ENCODE results near the gene TEAD1.

The TEAD1 gene

DNA sequence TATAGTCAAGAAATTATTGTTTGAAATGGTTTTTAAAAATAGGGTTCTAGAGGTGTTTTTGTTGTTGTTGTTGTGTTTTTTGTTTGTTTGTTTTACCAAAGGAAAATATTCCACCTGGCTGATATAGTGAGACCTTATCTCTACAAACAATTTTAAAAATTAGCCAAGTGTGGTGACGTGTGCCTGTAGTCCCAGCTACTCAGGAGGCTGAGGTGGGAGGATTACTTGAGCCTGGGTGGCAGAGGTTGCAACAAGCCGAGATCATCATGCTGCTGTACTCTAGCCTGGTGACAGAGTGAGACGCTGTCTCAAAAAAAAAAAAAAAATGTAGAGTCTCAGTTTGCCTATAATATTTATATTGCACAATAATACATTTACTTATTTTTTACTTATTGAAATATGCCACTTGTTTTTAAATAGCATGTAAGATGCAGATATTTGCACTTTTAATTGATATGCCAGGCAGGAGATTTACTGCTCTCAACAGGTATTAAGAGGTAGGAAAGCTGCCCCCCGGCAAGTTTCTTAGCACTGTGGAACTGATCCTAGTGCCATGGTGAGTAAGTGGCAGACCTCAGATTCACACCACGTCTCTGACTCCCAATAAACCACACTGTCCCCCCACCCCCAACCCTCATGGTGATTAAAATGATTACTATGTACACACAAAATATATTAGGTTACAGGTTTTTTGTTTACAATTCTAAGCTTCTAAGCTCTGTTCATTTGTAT lies 157.4 kb downstream of the TEAD1 start:
- no peak for DNase-seq (ENCODE audit: low read depth in 4 of 4, low spot score in 1 of 4)

DNA sequence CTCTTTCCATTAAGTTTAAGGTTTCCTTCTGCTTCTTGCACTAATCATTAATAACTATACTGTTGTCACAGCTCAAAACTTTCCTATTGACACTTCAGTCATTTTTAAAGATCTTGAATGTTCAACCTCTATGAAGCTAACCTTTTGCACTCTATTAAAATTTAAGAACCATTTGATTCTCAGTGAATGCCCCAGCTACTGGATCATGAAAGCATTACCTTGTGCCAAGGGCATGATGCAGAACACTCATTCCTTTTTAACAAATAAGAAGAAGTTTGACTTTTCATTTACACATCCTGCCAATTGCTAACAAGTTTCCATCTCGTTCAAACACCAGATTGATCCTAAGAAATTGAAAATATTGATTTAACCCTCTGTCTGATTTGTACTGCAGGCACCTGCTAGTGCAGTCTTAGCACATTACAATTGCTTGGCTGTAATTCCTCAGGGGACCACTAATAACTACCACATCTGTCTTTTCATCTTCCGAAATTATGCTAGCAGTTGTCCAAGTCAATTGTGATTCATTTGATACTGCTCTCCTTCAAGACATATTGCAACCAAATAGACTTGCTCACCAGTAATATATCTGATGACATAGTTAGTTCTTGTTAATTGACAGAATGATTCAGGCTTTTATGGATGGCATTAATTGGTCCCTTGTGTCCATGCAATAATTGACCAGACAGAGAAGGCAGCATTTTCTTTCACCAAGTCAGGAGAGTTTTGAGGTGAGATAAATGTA lies 158.4 kb downstream of the TEAD1 start:
- DNase-seq (ENCODE audit: low read depth in 4 of 4, low spot score in 1 of 4): no peak

DNA sequence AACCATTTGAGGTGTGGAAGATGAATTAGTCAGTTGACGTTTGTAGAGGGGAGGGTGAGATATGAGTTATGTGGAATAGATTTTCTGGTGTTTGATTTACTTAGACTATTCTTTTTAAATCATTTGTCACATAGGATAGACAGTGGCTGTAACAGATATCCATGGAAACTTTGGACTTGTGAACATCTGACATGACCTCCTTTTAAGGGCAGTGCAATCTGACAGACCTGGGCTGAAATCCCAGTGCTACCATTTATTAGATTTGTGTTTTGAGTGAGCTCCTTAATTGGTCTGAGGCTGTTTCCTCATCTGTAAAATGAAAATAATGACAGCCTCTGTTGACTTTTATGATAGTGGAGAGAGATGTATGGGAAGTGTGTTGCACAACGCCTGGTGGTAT lies 159.9 kb downstream of the TEAD1 start:
- DNase-seq (ENCODE audit: low read depth in 4 of 4, low spot score in 1 of 4): no peak

DNA sequence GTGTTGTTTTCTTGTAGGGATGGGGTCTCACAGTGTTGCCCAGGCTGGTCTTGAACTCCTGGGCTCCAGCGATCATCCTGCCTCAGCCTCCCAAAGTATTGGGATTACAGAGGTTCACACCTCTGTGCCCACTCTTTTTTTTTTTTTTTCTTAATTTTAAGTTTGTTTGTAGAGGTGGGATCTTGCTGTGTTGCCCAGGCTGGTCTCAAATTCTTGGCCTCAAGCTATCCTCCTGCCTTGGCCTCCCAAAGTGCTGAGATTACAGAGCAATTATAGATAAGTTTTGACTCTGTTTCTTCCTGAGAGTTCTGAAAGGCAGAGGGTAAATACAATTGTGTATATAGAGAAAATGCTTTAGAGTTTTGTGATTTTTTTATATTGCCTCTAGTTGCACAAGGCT lies 160.4 kb downstream of the TEAD1 start:
- DNase-seq (ENCODE audit: low read depth in 4 of 4, low spot score in 1 of 4): no peak

DNA sequence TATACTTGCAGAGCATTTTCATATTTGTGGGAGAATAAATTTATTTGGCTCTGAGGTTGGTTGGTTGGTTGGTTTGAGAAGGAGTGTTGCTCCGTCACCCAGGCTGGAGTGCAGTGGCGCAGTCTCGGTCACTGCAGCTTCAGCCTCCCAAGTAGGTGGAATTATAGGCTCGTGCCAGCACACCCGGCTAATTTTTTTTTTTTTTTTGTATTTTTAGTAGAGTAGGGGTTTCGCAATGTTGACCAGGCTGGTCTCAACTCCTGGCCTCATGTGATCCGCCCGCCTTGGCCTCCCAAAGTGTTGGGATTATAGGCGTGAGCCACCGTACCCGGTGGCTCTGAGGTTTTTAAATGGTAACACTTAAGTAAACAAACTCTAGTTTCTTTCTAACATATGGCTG lies 161.1 kb downstream of the TEAD1 start:
- DNase-seq (ENCODE audit: low read depth in 4 of 4, low spot score in 1 of 4): no peak

DNA sequence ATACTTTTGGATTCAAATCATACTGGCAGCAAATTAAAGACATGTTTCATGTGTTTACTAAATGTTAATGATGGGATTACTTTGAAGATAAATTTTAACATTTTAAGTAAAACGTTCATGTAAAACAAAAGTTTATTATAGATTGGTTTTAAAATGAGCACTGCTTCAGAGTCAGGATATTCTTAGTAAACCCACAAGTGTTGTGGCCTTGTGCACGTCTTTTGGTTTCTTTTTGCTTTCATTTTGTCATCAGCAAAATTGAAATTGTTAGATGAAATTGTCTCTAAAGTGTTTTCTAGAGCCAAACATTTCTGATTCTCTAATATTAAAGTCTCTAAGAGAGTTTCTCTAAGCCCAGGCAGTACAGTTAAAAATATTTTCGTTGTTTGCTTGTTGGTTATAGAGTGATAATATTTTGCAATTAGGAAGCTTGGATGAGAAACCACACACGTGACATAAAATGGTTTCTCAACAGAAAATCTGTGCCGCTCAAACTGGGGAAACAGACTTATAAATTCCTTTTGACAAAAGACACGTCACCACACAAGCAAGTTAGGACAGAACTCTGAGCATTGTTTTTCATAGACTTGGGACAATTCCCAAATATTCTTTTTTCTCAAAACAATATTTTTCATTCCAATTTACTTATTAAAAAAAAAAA lies 164.4 kb downstream of the TEAD1 start:
- no peak for DNase-seq (ENCODE audit: low read depth in 4 of 4, low spot score in 1 of 4)

DNA sequence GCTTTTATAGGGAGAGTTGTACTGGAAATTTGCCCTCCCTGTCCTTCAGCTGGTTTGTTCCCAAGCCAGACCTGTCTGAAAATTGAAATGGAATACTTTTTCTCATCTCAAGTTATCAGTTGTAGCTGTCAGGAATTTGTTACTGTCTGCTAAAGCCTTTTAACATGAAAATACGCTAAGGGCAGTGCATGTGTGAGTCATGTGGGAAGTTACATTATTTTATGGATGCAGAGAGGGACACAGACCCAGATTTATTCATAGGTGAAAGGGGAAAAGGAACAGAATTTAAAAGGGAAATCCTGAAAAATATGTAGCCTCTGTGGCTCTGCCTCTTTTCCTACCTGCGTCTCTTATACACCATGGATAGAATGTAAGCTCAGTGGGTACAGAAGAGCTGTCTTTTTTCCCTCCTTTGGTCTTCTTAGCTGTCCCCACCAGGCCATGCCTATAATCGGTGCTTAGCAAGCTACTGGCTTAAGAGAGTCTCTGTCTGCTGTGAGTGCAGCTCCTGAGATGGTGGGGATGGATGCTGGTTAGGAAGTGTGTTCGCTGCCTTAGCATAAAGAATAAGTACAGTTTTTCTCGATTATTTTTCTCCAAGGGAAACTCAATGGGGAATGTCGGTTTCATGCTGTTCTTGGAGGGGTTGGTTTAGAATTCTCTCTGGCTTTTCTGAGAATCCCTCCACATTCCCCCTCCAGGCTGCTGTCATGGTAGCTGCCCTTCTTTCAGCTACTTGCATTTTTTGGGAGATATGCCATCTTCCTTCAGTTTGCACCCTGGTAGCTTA lies 166.8 kb downstream of the TEAD1 start:
- DNase-seq (ENCODE audit: low read depth in 4 of 4, low spot score in 1 of 4): no peak

DNA sequence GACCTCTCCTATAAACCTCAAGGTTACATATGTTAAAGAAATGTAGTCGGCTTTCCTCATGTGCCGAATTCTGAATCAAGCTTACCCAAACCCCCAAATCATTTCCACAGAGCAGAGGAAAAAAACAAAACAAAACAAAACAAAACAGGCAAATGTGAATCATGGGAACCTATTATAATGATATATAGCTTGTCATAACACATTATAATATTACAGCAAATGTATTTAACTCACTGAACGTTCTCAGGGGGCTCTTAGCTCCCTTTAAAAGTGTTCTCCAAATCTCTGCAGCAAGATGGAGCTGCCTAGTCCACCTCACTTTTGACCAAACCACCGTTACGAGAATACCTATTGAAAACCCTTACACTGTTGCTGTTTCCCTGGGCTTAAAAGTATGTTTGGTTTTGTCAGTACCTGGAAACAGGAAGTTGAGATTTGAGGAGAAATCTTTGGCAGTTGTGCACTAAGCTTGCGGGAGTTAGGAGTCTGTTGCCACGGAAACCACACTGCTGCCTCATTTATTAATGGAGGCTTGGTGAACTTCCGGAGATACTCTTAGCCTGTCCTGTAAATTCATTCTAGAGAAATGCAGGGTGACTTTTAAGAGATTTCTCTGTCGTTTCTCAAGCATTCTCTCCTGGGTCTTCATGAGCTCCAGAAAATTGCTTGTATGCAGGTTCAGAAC lies 167.9 kb downstream of the TEAD1 start:
- DNase-seq (ENCODE audit: low read depth in 4 of 4, low spot score in 1 of 4): no peak

DNA sequence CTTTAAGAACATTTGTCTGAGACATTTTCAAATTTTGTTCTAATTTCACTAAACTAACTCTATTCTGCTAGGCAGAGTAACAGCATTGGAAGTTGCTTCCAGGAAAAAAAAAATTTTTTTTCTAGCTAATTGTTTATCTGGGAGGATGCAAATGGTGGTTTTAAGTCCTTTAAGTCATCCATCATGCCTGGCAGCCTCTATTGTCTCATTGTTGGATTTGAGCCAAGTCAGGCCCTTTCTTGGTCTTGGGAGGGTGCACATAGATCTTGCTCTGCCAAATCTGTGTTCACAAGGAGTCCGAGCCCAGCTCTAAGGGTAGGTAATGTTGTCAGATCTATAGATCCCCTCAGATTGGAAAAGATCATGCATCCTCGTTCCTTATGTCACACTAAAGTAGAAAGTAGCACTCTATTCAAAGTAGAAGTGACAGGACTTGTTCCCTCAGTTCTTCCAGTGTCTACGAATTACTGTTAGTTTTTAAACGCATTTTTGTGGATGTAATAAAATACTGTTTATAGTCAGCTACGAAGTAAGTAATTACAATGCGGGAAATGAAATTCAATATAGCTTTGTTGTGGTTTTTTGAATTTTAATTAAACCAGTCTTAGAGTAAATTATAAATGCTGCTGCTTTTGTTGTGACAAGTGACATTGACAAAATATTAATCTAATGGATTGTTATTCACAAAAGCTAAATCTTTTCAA lies 168.9 kb downstream of the TEAD1 start:
- no peak for DNase-seq (ENCODE audit: low read depth in 4 of 4, low spot score in 1 of 4)

DNA sequence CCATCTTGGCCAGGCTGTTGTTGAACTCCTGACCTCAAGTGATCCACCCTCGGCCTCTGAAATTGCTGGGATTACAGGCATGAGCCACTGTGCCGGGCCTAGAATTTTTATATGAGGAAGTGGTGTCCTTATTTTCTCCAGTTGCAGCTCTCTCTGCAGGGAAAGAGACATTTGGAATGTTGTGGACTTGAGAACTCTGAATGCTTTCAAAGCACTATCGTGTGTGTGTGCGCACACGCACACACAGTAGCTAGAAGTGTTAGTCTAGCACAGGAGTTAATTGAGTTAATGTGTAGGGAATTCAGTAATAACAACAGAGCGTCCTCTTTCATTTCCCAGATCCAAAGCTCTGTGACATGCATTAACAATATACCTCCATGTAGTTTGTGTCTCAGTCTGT lies 170.9 kb downstream of the TEAD1 start:
- no peak for DNase-seq (ENCODE audit: low read depth in 4 of 4, low spot score in 1 of 4)

DNA sequence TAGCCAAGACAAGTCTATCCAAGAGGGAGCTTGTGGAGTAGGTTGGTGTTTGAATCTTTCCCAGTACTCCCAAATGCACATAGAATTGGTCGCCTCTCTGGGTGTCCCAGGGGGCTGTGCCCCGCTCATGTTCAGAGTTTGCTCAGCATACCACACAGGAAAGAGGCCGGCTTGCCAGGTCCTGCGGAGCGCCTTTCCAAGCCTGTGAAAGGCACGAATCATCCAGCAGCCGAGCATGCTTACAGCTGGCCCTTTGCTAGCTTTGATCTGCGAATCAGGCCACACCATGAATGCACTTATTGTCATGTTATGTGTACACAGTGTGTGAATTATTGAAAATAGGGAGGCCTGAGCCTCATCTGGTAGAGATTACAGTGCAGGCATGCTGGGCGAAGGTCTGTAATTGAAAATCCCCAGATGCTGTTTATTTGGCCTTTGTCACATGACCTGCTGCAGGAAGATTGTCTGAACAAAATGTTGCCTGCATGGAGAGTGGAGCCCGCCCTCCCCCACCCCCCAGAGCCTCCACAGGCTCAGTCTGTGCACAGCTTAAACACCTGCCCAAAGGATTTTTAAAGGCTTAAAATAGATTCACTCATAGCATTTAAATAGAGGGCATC lies 171.6 kb downstream of the TEAD1 start:
- DNase-seq (ENCODE audit: low read depth in 4 of 4, low spot score in 1 of 4): no peak

DNA sequence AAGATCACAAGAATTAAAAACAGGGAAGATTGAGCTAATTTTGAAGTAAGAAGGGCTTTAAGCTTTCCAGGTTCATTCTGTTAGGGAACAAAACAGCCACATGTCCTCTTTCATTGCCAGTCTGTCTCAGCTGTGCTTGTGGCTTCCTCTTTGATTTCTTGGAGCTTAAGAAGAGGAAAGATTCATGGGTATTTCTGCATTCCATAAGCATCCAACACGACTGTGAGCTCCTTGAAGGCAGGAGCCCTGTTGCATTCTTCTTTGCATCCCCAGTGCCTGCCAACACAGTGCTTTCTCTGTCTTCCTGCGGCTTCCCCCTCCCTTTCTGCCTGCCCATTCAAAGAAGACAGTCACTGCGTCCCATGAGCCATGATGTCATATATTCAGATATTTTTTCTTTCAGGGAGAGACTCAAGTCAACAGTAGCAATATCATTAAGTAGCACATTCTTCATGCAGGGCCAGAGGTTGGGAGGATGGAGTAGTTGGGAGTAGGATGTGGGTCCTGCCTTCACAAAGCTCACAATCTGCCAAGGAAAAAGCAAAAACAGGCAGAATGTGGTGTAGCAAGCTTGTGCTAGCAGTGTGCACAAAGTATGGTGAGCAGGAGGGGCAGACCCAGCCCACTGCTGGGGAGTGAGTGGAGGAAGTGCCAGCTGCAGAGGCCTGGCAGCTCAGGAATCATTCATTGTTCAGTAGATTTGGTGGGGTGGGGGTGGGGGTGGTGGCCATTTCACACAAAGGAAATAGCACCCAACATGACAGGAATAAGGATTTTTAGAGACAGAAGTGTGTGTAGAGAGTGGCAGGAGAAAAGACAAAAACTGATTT lies 172.8 kb downstream of the TEAD1 start:
- DNase-seq (ENCODE audit: low read depth in 4 of 4, low spot score in 1 of 4): no peak

DNA sequence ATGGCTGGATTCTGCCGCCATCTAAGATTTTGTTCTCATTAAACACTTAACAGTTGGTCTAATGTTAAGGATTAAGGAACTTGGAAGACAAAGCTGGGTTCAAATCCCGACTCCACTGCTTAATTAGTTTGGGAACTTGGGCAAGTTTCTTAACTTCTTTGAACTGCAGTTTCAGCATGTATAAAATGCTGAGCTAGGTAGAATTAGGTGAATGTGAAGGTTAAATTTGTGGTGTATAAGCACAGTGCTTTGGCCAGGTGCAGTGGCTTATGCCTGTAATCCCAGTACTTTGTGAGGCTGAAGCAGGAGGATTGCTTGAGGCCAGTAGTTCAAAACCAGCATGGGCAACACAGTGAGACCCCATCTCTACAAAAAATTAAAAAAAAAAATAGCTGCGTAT lies 174.2 kb downstream of the TEAD1 start:
- DNase-seq (ENCODE audit: low read depth in 4 of 4, low spot score in 1 of 4): no peak

DNA sequence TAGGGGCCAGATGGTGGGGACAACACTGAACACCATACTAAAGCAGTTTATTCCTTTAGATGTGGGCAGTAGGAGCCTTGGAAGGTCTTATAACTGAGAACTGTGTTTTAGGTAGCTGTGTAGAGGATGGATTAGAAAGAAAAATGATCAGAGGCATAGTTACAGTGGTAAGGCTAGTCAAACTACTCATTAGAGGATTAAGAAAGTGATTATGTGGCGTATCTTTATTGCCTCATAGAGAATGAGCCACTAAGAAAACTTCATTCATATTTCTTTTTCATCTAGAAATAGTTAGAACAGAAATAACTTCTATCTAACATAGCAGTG lies 179.1 kb downstream of the TEAD1 start:
- DNase-seq (ENCODE audit: low read depth in 4 of 4, low spot score in 1 of 4): no peak

DNA sequence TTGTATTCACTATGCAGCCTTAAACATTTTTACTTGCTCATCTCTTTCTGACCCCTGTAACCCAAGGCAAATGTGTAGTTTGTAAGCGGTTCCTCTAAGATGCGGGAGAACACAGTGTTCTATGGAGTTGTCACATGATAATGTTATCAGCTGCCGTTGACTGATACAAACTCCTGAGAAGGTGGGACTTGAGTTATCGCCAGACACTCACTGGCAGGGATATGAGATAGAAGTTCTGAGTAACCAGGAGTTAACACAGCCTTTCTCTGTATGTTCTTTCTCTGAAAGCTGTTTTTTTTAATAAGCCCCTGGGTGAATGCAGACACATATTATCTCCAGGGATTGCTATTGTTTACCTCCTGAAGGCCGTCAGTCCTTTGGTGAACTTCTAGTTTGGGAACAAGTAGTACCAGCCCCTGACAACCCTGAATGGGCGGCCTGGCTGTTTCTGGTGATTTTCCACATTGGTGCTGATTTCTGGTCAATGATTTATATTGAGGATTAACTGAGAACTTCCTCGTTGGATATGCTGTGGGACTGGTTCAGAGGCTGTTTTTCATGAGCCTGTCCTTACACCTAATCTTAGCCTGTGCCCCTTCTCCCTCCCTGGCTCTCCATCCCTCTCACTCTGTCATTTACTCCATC lies 179.6 kb downstream of the TEAD1 start:
- no peak for DNase-seq (ENCODE audit: low read depth in 4 of 4, low spot score in 1 of 4)

DNA sequence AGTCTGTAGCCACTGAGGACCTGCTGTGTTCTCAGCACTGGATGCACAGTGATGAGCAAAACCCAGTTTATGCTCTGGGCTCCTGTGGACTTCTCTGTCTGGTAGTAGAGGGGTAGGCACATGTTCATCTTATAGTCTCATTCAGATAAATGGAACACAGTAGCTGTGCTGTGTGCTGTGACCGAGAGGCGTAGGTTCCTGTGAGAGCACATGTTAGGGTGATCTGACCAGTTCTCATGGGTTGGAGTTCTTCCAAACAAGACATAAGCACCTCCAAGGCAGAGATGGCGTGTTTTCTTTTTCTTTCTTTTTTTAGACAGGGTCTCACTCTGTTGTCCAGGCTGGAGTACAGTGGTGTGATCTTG lies 180.1 kb downstream of the TEAD1 start:
- DNase-seq (ENCODE audit: low read depth in 4 of 4, low spot score in 1 of 4): no peak

DNA sequence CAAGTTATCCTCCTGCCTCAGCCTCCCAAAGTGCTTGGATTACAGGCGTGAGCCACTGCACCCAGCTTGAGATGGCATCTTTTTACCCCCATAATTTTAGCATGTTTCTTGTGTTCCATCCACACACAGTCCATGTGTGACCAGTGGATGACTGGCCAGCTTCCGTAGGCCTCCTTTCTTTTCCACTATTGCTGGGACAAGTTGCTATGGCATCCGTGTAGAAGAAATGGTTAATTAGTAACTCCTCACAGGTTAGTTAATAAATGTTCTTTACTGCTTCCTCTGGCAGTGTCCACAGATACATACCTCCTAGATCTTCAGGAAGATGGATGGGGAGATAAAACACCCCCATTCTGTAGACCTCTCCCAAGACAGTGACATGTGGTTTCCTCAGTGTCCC lies 180.6 kb downstream of the TEAD1 start:
- no peak for DNase-seq (ENCODE audit: low read depth in 4 of 4, low spot score in 1 of 4)

DNA sequence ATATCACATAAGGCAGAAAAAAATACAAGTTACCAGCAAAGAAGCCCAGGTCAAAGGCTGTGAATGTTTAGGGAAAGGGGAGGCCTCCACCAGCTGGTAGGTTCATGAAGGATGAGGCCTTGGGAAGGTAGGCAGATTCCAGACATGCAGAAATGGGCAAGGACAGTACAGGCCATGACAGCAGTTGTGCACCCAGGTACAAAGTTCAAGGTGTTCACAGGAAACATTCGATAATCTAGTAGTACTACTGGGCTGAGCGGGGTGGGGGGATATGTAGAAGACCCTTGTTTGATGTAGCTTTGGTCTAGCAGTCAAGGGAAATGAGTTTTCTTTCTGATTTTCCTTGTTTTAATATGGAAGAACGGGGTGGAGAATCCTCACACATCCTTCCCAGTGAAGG lies 182.1 kb downstream of the TEAD1 start:
- no peak for DNase-seq (ENCODE audit: low read depth in 4 of 4, low spot score in 1 of 4)

DNA sequence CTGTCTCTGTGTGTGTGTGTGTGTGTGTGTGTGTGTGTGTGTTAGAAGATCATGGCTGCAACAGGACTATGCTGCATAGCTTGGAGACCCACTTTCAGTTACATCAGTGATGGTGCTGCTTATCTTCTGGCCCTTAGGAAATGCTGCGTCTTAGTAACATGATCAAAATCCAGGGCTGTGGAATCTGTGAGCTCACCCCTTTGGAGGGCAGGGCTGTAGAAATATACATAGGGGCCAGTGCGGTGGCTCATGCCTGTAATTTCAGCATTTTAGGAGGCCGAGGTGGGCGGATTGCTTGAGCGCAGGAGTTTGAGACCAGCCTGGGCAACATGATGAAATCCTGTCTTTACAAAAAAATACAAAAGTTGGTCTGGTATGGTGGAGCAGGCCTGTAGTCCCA lies 183.4 kb downstream of the TEAD1 start:
- no peak for DNase-seq (ENCODE audit: low read depth in 4 of 4, low spot score in 1 of 4)

All from stimulated activated CD4-positive, alpha-beta T cell treated with anti-CD3 and anti-CD28 coated beads, Interleukin-1b, Interleukin-23, amount 100 ng/mL, for 24 hours (primary cell).